Measurements from ENCODE around the gene TYMP. TPM values are rescaled to one million over a fixed set of nuclear protein-coding genes. Genes with fewer than 3 reads are reported as not detected.
A peak's percentile ranks its signal among the peaks of the same experiment; 100 is the strongest.

The TYMP gene
- total RNA-seq, 1 experiment from 2014 or later = 0.63 TPM

DNA sequence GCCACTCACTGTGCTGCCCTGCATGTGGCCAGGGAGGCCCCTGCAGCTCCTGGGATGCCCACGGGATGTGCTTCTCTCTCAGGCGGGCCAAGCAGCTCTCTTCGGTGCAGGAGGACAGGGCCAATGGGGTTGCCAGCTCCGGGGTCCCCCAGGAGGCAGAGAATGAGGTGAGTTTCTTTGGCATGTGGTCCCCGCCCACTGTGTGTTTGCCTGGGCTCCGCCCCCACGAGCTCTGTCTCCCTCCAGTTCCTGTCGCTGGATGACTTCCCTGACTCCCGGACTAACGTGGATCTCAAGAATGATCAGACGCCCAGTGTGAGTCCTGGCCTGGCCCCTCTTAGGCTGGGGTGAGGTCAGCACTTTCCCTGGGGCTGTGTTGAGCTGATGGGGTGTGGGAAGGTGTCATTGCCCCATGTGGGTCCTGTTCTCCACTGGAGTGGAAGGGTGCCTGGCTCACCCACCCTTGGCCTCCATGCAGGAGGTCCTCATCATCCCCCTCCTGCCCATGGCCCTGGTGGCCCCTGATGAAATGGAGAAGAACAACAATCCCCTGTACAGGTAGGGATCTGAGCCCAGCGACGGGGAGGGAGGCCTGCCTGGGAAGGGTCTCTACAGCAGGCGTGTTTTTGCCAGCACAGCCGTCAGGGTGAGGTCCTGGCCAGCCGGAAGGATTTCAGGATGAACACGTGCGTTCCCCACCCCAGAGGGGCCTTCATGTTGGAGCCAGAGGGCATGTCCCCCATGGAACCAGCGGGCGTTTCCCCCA, 12.1 kb downstream of the TYMP start:
- H3K36me3 ChIP-seq = peaks cover 63% of the 10 kb centered on the region
- DNase-seq = no peak

DNA sequence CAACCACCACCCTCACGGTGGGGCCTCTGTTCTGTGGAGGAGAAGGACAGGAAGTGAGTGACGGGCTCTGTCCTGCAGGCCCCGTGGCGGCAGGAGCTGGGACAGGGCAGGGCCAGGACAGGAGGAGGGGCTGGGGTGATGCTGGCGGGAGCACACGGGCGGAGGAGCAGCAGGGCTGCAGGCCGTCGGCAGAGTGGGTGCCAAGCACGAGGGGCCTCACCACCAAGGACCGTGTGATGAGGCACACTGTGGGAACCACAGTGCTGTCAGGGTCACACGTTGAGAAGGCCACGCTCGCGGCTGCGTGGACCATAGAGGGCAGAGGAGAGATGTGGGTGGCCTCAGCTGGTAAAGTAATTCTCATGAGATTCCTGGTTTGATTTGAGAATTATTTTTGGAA, 12.9 kb downstream of the TYMP start:
- Histone ChIP-seq H3K4me1 (no peaks in the 10 kb centered on the region), H3K27me3 (no peaks in the 10 kb centered on the region), H3K9me3 (replicated peaks) (no peaks in the 10 kb centered on the region), H3K36me3 (peaks cover 66% of the 10 kb centered on the region), H3K27ac (no peak overlapping the region), H3K4me3 (no peak overlapping the region)
- no peak for DNase-seq

More for the DNA sequence above, 12.1 kb downstream of the TYMP start:
- H3K27me3 ChIP-seq = no peaks in the 10 kb centered on the region
- H3K4me3 ChIP-seq = no peak overlapping the region
- H3K9me3 ChIP-seq (replicated peaks) = no peaks in the 10 kb centered on the region
- H3K4me1 ChIP-seq = no peaks in the 10 kb centered on the region
- no peak overlapping the region for H3K27ac ChIP-seq

DNA sequence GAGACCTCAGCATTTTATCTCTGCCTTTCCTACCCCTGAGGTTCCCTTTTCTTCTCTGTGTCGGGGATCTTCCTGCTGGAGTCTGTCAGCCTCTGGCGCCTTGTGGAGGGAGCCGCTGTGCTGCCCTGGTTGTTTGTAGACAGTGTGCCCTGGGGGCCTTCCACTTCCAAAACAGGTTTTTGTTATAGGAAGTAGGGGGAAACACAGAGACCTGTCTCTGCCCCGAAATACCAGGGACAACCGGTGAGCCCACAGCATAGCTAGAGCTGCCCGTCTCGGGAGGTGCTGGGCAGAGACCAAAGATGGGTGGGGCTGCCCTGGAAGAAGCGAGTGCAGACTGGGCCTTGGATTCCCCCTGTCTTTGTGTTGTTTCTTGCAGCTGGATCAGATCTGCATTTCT, 13.7 kb downstream of the TYMP start:
- Histone ChIP-seq H3K4me3 (no peak overlapping the region), H3K4me1 (no peaks in the 10 kb centered on the region), H3K9me3 (replicated peaks) (no peaks in the 10 kb centered on the region), H3K27me3 (no peaks in the 10 kb centered on the region), H3K27ac (no peak overlapping the region), H3K36me3 (peaks cover 61% of the 10 kb centered on the region)
- no peak for DNase-seq

DNA sequence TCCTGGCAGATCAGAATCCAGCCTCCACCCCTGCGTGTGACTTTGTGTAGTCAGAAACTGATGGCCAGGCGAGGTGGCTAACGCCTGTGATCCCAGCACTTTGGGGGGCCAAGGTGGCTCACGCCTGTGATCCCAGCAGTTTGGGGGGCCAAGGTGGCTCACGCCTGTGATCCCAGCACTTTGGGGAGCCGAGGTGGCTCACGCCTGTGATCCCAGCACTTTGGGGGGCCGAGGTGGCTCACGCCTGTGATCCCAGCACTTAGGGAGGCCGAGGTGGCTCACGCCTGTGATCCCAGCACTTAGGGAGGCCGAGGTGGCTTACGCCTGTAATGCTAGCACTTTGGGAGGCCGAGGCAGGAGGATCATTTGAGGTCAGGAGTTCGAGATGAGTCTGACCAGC, 16.6 kb downstream of the TYMP start:
- Histone ChIP-seq H3K9me3 (replicated peaks) (no peaks in the 10 kb centered on the region), H3K4me1 (no peaks in the 10 kb centered on the region; the same call in 1 of the 2 replicates), H3K27ac (no peak overlapping the region), H3K36me3 (peaks cover 36% of the 10 kb centered on the region), H3K27me3 (no peaks in the 10 kb centered on the region), H3K4me3 (no peak overlapping the region)
- no peak for DNase-seq

DNA sequence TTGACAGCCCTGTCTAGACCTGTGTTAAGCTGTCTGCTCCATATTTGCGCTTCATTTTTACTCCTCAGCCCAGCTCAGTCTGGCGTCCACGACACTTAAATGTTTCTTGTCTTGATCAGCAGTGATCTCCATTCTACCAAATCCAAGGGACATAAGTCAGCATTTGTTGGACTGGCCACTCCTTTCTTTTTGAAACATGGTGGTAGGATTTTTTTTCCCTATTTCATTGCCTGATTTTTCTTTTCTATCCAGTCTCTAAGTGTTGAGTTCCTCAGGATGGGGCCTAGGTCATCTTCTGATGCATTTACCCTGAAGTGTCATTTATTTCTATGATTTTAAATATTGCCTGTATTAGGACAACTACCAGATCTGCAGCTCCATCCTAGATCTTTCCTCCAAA, 20.9 kb downstream of the TYMP start:
- DNase-seq = no peak
- Histone ChIP-seq H3K27me3 (no peaks in the 10 kb centered on the region), H3K27ac (peak overlapping the region; percentile 94), H3K4me3 (peak overlapping the region; percentile 98), H3K4me1 (peaks cover 9% of the 10 kb centered on the region), H3K36me3 (peaks cover 32% of the 10 kb centered on the region), H3K9me3 (replicated peaks) (no peaks in the 10 kb centered on the region)

DNA sequence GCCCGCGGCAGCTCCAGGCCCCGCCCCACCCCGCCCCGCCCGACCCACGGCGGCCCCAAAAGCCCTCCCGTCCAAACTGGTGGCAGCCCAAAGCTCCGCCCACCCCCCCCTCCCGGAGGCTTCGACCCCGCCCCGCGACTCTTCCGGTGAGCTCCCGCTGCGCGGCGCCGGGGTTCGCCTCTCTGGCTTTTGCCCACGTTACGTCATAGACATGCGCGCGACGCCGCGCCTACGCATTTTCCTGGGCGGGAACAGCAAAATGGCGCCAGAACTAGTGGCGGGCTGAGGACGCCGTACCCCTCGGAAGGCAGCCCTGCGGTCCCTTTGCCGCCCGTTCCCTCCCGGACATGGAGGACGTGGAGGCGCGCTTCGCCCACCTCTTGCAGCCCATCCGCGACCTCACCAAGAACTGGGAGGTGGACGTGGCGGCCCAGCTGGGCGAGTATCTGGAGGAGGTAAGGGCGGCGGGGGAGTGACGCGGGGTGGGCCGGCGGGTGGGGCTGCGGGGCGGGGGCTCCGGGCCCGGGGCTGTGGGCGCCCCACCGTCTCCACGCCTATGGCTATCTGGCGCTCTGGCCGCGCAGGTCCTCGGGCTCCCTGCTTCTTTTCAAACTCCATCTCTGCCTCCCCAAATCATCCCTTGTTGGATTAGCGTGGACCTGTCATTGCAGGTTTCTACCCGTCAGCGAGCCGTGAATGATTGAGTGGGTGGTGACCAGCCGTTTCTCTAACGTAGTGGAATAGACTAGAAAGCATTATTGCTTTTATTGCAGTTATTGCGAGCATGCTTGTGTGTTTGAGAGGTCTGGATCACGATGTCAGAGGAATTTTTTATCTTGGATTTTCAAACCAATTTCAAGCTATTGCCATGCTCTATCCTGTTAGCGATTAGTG, 21.6 kb downstream of the TYMP start, which contains the start of gene NCAPH2:
Gene NCAPH2 (plus strand): TSS at position 234 of the 894 bp plus-strand sequence. CDS start 114 bp downstream, at position 348.
- H3K27me3 ChIP-seq = no peaks in the 10 kb centered on the region
- no peaks in the 10 kb centered on the region for H3K9me3 ChIP-seq (replicated peaks)
- H3K4me3 ChIP-seq = peak within 1 kb of the TSS; percentile 99
- H3K27ac ChIP-seq = peak within 1 kb of the TSS; percentile 94
- H3K36me3 ChIP-seq = peaks cover 33% of the 10 kb centered on the region
- DNase-seq = peak; percentile 99 to 100
- H3K4me1 ChIP-seq = peaks cover 9% of the 10 kb centered on the region

DNA sequence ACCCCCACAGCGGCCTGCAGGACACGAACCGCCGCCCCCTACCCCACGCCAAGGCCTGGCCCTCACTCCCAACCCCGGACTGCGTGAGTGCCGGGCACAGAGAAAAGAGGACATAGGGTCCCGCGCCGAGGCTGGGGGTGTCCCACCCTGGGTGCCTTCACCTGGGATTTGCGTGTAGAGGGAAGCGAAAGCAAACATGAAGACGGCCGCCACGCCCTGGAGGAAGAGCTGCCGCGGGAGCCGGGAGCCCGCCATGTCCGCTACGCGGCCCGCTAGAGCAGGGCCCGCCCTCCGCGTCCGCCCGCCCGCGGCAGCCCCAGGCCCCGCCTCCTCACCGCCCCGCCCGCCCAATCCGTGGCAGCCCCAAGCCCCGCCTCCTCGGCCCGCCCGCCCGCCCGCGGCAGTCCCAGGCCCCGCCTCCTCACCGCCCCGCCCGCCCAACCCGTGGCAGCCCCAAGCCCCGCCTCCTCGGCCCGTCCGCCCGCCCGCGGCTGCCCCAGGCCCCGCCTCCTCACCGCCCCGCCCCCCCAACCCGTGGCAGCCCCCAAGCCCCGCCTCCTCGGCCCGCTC, 22.3 kb downstream of the TYMP start, which contains the start of gene LMF2:
Gene LMF2 (minus strand): TSS at position 282 of the 570 bp plus-strand sequence. CDS start 27 bp downstream, at position 255.
- Histone ChIP-seq H3K9me3 (replicated peaks) (no peaks in the 10 kb centered on the region), H3K36me3 (peaks cover 35% of the 10 kb centered on the region), H3K4me1 (peaks cover 9% of the 10 kb centered on the region), H3K27me3 (no peaks in the 10 kb centered on the region), H3K4me3 (peak within 1 kb of the TSS; percentile 99), H3K27ac (peak within 1 kb of the TSS; percentile 94)
- DNase-seq = no peak

DNA sequence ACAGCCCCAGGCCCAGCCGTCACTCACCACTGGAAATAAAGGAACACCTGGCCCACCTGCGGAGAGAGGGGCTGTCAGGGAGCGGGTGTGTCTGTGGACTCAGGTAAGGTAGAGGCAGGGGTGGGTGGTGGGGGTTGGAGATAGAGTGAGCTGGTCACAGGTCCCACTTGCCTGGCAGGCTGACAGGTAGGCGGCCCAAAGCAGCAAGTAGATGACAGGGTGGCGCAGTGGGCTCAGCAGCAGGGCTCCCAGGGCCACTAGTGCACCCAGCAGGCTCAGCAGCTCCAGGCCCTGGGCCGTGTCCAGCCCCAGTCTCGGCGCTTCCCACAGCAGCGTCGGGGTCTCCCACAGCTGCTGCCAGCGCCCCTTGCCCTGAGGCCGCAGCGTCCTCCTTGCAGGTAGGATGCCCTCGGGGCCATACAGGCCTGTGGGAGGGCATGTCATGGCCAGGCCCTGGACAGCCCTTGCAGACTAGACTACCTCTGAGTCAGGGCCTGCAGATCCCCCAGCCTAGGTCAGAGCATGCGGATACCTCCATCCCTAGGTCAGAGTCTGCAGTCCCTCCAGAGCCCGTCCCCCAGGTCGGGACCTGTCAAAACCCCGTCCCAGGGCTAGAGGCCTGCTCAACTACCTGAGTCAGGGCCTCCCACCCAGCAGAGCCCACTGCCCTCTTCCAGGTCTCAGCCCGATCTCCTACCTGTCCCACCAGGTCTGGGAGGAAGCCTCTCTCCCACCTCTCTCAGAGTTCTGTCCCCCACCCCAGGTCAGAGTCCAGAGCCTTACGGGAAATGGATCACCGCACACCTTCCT, 23.0 kb downstream of the TYMP start:
- H3K27ac ChIP-seq = peak overlapping the region; percentile 57
- peaks cover 9% of the 10 kb centered on the region for H3K4me1 ChIP-seq
- H3K27me3 ChIP-seq = no peaks in the 10 kb centered on the region
- no peaks in the 10 kb centered on the region for H3K9me3 ChIP-seq (replicated peaks)
- DNase-seq = peak in 1 of 2 experiments; percentile 42
- H3K36me3 ChIP-seq = peaks cover 34% of the 10 kb centered on the region
- peak overlapping the region; percentile 99 for H3K4me3 ChIP-seq

DNA sequence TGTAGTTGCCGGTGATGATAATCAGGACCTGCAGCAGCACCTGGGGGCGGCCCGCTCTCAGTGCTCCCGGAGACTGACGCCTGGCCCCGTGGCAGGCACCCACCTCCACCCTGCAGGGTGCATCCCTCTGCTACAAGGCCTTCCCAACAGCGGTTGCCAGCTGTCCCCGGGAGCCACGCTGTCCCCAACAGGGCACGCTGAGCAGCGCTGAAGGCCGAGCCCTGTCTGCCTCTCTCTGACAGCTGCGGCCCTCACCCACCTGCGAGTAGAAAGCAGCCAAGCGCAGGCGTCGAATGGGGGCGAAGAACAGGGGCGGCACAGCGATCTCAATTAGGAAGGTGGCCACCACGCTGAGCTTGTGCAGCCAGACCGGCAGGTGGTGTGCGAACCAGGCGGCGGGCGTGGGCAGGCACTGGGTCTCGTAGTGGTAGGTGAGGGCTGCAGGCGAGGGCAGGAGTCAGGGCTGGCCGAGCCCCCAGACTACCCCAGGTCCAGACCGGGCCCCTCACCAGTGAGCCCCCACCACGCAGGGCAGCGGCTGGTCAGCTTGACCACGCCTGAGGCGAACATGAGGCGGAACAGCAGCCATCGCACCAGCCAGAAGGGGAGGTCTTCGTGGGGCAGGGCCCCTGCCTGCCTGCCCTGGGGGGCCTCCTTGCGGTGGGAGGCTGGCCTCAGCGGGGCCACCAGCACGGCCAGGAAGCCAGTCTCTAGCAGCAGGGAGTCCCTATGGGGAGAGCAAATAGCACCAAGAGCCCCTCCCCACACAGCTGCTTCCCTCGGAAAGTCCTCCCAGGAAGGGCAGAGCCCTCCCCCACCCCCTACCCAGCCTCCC, 23.8 kb downstream of the TYMP start:
- H3K4me1 ChIP-seq = peaks cover 9% of the 10 kb centered on the region
- no peak overlapping the region for H3K27ac ChIP-seq
- H3K9me3 ChIP-seq (replicated peaks) = no peaks in the 10 kb centered on the region
- peak; percentile 56 to 62 for DNase-seq
- peaks cover 34% of the 10 kb centered on the region for H3K36me3 ChIP-seq
- H3K27me3 ChIP-seq = no peaks in the 10 kb centered on the region
- H3K4me3 ChIP-seq = peak overlapping the region; percentile 99

DNA sequence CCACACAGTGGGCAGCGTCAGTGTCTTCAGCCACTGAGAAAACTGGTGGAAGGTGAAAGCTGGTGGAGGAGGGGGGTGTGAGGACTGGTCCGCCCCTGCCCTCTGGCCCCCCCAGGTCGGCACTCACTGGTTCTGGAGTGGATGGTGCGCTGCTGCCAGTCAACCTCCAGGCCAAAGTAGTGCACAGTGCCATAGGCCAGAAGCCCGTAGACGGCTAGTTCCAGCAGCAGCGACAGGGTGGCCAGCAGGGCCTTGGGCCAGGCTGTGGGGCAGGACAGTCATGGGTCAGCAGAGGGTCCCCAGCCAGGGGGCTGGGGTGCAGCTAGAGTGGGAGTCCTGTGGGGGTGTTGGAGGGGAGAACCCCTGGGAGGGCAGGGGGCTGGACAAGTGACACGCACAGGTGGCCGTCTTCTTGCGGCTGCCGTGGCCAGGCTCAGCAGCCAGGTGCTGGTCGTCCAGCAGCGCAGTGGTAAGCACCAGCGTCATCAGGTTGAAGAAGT, 24.5 kb downstream of the TYMP start:
- H3K4me3 ChIP-seq = no peak overlapping the region
- H3K36me3 ChIP-seq = peaks cover 31% of the 10 kb centered on the region
- no peak for DNase-seq
- H3K27me3 ChIP-seq = no peaks in the 10 kb centered on the region
- H3K4me1 ChIP-seq = peaks cover 9% of the 10 kb centered on the region
- no peak overlapping the region for H3K27ac ChIP-seq
- no peaks in the 10 kb centered on the region for H3K9me3 ChIP-seq (replicated peaks)

DNA sequence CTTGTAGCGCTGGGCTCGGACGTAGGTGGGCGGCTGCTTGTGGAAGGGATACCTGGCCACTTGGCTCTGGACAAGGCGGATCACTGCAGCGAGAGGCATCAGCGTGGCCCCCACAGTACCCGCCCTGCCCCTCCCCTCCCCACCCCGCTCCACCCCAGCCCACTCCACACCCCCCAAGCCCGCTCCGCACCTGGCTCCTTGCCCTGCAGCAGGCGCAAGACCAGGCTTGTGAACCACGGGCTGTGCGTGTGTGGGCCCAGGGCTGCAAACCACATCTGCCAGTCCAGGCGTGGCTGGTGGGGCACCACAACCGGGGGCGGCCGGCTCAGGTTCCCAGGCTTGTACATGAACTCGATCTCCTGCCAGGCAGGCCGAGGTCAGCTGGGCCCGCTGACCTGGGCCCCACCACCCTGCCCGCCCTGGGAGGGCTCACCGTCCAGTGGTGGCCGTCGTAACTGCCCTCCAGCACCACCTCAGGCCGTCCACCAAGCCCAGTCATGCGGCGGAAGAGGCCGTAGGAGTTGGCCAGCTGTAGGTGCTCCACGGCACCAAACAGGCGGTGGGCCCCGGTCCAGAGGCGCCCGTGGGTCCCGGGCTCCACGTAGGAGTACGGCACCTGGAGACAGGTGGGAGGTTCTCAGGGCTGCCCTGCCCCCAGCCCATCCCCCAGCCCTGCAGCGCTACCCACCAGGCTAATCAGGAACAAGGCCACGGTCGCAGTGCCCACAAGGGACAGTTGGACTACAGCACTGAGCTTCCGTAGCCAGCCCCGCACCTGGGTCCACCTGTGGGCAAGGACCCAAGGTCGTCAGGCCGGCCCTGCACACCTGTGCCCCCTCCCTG, 25.2 kb downstream of the TYMP start:
- DNase-seq = no peak
- Histone ChIP-seq H3K36me3 (peaks cover 30% of the 10 kb centered on the region), H3K9me3 (replicated peaks) (no peaks in the 10 kb centered on the region), H3K27me3 (no peaks in the 10 kb centered on the region), H3K4me3 (no peak overlapping the region), H3K4me1 (peaks cover 9% of the 10 kb centered on the region), H3K27ac (no peak overlapping the region)

DNA sequence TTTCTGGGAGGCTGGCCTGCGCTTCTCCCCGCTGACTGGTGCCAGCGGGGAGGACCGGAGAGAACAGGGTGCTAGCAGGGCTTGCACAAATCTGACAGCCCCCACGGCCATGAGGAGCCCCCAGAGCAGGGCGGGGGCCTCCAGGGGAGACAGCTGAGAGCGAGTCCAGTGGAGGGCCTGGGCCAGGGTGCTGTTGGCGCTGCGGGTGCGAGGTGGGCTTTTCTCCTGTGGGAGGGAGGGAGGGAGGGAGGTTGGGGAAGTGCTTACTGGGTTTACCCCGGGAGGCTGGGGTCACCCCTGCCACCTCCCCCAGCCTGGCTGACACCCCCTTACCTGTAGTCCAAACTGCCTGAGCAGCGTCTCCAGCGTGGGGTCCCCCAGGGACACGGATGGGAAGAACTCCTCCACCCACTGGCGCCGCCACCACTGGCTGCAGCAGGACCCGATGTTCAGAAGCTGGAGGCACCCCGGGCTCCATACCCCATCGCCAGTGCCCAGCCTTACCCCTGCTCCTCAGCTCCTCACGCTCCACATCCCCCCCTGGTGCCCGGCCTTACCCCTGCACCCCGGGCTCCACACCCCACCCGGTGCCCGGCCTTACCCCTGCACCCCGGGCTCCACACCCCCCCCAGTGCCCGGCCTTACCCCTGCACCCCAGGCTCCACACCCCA, 26.2 kb downstream of the TYMP start:
- no peaks in the 10 kb centered on the region for H3K9me3 ChIP-seq (replicated peaks)
- H3K36me3 ChIP-seq = peaks cover 30% of the 10 kb centered on the region
- peak in 1 of 2 experiments; percentile 23 for DNase-seq
- H3K27ac ChIP-seq = no peak overlapping the region
- H3K4me1 ChIP-seq = peaks cover 9% of the 10 kb centered on the region; the same call in 1 of the 2 replicates
- H3K4me3 ChIP-seq = no peak overlapping the region
- H3K27me3 ChIP-seq = no peaks in the 10 kb centered on the region
